Measurements from ENCODE around the gene NFIX. TPM values are rescaled to one million over a fixed set of nuclear protein-coding genes. Genes with fewer than 3 reads are reported as not detected.
A peak's percentile ranks its signal among the peaks of the same experiment; 100 is the strongest.

NFIX gene
- total and polyA plus RNA-seq, 2 of the 13 experiments (the other 11 are each of a cell fraction or from before 2014, with no cell fraction given): 3.4 to 5.4 TPM

GRCh38 chr19:13100031-13100588 is 104.8 kb downstream of the NFIX start:
- H3K9ac ChIP-seq (ENCODE audit: insufficient read depth, low read depth, low read length): no peak overlapping the region
- CTCF ChIA-PET (ENCODE audit: low intra/inter-chr PET ratio, low total read pairs): no interaction called here

GRCh38 chr19:13100841-13101589 is 105.7 kb downstream of the NFIX start:
- ATAC-seq (no peak), FAIRE-seq (no peak), DNase-seq (ENCODE audit: low spot score) (no peak)
- no peak overlapping the region for H3K9ac ChIP-seq (ENCODE audit: insufficient read depth, low read depth, low read length)
- POLR2A ChIA-PET: interaction anchor here (1.6 kb wide), 1 partner anchor 62 kb away, joined by 4 read pairs; no protein-coding TSS in a partner anchor
- H2AFZ ChIP-seq (ENCODE audit: low read length): no peak overlapping the region
- no peaks in the 10 kb centered on the region; the same call in 1 of the 2 replicates for H4K20me1 ChIP-seq (ENCODE audit: insufficient read depth, low read length)
- H3K4me1 ChIP-seq (ENCODE audit: insufficient read depth, low read length): peaks cover 31% of the 10 kb centered on the region
- CTCF ChIA-PET (ENCODE audit: low intra/inter-chr PET ratio, low total read pairs): no interaction called here
- intact Hi-C loops (cut with micrococcal nuclease; ENCODE audit: unreplicated experiment) (no loop called here), in situ Hi-C loops (cut with HindIII; ENCODE audit: extremely low pct_ligation_motif_present, low pct_unique_long_range_greater_than_20kb) (no loop called here)
- no peaks in the 10 kb centered on the region for H3K27me3 ChIP-seq (ENCODE audit: control insufficient read depth in 1 of 2, insufficient read depth in 2 of 2, low read length in 2 of 2)
- H3K79me2 ChIP-seq (ENCODE audit: insufficient read depth, low read length): no peaks in the 10 kb centered on the region
- WGBS (ENCODE audit: low lambda C conversion rate): 88% methylated on average over 14 of the region's 18 CpGs
- H3K36me3 ChIP-seq (replicated peaks in 1 of 2; ENCODE audit: control insufficient read depth in 1 of 2, insufficient read depth in 2 of 2, low read length in 2 of 2): 0 out of 5 replicates have a peak, but pooled peaks cover 0 to 3% of the 10 kb centered on the region in 2 experiments
- no peak overlapping the region for H3K4me3 ChIP-seq (replicated peaks in 1 of 3; ENCODE audit: insufficient read depth in 1 of 3, low read depth in 2 of 3, low read length in 3 of 3)
- BruUV-seq (replicated peaks): TSS peak; percentile 57
- H3K27ac ChIP-seq (ENCODE audit: extremely low read length, insufficient read depth, low read length): no peak overlapping the region
- no peaks in the 10 kb centered on the region for H3K9me3 ChIP-seq (ENCODE audit: low read length)
- H3K4me2 ChIP-seq (ENCODE audit: low read depth, low read length): no peak overlapping the region
- TF ChIP-seq SNRNP70 (IDR thresholded peaks at IDR 0.05; ENCODE audit: low read depth, low read length) (no peak), ZNF253 (CRISPR knock-in tag; IDR thresholded peaks at IDR 0.05; ENCODE audit: borderline replicate concordance) (no peak), CBX5 (CRISPR knock-in tag; IDR thresholded peaks at IDR 0.05; ENCODE audit: borderline replicate concordance) (no peak), ZNF205 (CRISPR knock-in tag; IDR thresholded peaks at IDR 0.05) (no peak), ZBTB33 (CRISPR knock-in tag; IDR thresholded peaks at IDR 0.05) (peak; percentile 88), ZFP36L1 (CRISPR knock-in tag; IDR thresholded peaks at IDR 0.05) (no peak), ETV6 (CRISPR knock-in tag; conservative IDR thresholded peaks at IDR 0.05) (no peak), PATZ1 (CRISPR knock-in tag; IDR thresholded peaks at IDR 0.05) (peak; percentile 66), STAG1 (CRISPR knock-in tag; IDR thresholded peaks at IDR 0.05) (peak; percentile 52), CTCF (CRISPR knock-in tag; IDR thresholded peaks at IDR 0.05) (peak; percentile 42)

More at GRCh38 chr19:13100031-13100588, 104.8 kb downstream of the NFIX start:
- no peaks in the 10 kb centered on the region for H3K9me3 ChIP-seq (ENCODE audit: low read length)
- no peak overlapping the region for H3K4me3 ChIP-seq (replicated peaks in 1 of 3; ENCODE audit: insufficient read depth in 1 of 3, low read depth in 2 of 3, low read length in 3 of 3)
- FAIRE-seq: no peak
- H3K36me3 ChIP-seq (replicated peaks in 1 of 2; ENCODE audit: control insufficient read depth in 1 of 2, insufficient read depth in 2 of 2, low read length in 2 of 2): 0 out of 5 replicates have a peak, but pooled peaks cover 0 to 3% of the 10 kb centered on the region in 2 experiments
- DNase-seq (ENCODE audit: low spot score): no peak
- no peak overlapping the region for H3K4me2 ChIP-seq (ENCODE audit: low read depth, low read length)
- in situ Hi-C loops (cut with HindIII; ENCODE audit: extremely low pct_ligation_motif_present, low pct_unique_long_range_greater_than_20kb) (no loop called here), intact Hi-C loops (cut with micrococcal nuclease; ENCODE audit: unreplicated experiment) (no loop called here)
- H2AFZ ChIP-seq (ENCODE audit: low read length): no peak overlapping the region
- no TSS peak for BruUV-seq (replicated peaks)
- POLR2A ChIA-PET: no interaction called here
- ATAC-seq: no peak
- H3K79me2 ChIP-seq (ENCODE audit: insufficient read depth, low read length): no peaks in the 10 kb centered on the region
- peaks cover 36% of the 10 kb centered on the region for H3K4me1 ChIP-seq (ENCODE audit: insufficient read depth, low read length)
- 70% methylated on average over 2 of the region's 12 CpGs for WGBS (ENCODE audit: low lambda C conversion rate)
- no peaks in the 10 kb centered on the region for H3K27me3 ChIP-seq (ENCODE audit: control insufficient read depth in 1 of 2, insufficient read depth in 2 of 2, low read length in 2 of 2)
- TF ChIP-seq ZBTB20 (CRISPR knock-in tag; IDR thresholded peaks at IDR 0.05; ENCODE audit: borderline replicate concordance, low read depth): no peak
- no peak for TF ChIP-seq ZNF772 (CRISPR knock-in tag; IDR thresholded peaks at IDR 0.05)
- no peaks in the 10 kb centered on the region; the same call in 1 of the 2 replicates for H4K20me1 ChIP-seq (ENCODE audit: insufficient read depth, low read length)
- H3K27ac ChIP-seq (ENCODE audit: extremely low read length, insufficient read depth, low read length): no peak overlapping the region
